Thymus (tissue), 11 donors: ENCODE measurements around the gene JARID2. TPM values are rescaled to one million over a fixed set of nuclear protein-coding genes. Genes with fewer than 3 reads are reported as not detected.

Source experiments
- DNase-seq, 9 donors: peaks; one replicate each; pipeline ENCODE4 v3.0.0-alpha.2; 2013; ENCODE audit warnings: low spot score in 9 of 9, low read depth in 6 of 9, missing footprints in 1 of 9
- H3K27ac ChIP-seq, 2 donors: one replicate each; pipeline ENCODE4 v1.5.1; 2013; ENCODE audit warnings: control low read depth in 1 of 2, low read depth in 1 of 2, low read length in 1 of 2, mild to moderate bottlenecking in 1 of 2, moderate library complexity in 1 of 2
- H3K27me3 ChIP-seq, 2 donors: one replicate each; pipeline ENCODE4 v1.5.1; 2013; ENCODE audit warnings: low read length in 1 of 2; ENCODE audit not compliant: control insufficient read depth in 2 of 2, insufficient read depth in 1 of 2
- H3K36me3 ChIP-seq, 2 donors: one replicate each; pipeline ENCODE4 v1.5.1; 2013; ENCODE audit warnings: low read length in 1 of 2, mild to moderate bottlenecking in 1 of 2, moderate library complexity in 1 of 2; ENCODE audit not compliant: control insufficient read depth in 2 of 2, insufficient read depth in 2 of 2
- H3K4me1 ChIP-seq, 2 donors: one replicate each; pipeline ENCODE4 v1.5.1; 2013; ENCODE audit warnings: low read length in 2 of 2; ENCODE audit not compliant: control insufficient read depth in 2 of 2, insufficient read depth in 2 of 2
- H3K4me3 ChIP-seq, 2 donors: one replicate each; pipeline ENCODE4 v1.5.1; 2013; ENCODE audit warnings: low read length in 2 of 2, control low read depth in 1 of 2, mild to moderate bottlenecking in 1 of 2
- H3K9me3 ChIP-seq, 2 donors: one replicate each; pipeline ENCODE4 v1.5.1; 2013; ENCODE audit warnings: low read length in 1 of 2, mild to moderate bottlenecking in 1 of 2; ENCODE audit not compliant: control insufficient read depth in 2 of 2, insufficient read depth in 1 of 2
- WGBS: extraction: QIAGEN DNeasy Blood & Tissue Kit; methylation state at CpG from one replicate; pipeline ENCODE4 v1.1.7; 2013; 5-methylcytosine and 5-hydroxymethylcytosine counted together
- polyA plus RNA-seq: library from polyadenylated mRNA; stranded (reverse); fragments of 200-250 nt; gene quantifications from one replicate; pipeline ENCODE4 v1.2.3, GENCODE V29; 2013
- total RNA-seq: library from RNA; stranded (reverse); fragments of 120-200 nt; gene quantifications from one replicate; pipeline ENCODE4 v1.2.4, GENCODE V29; 2013
- donor health status: healthy.

Gene JARID2
- total and polyA plus RNA-seq, 2 donors = 15.8 to 20.9 TPM

DNA sequence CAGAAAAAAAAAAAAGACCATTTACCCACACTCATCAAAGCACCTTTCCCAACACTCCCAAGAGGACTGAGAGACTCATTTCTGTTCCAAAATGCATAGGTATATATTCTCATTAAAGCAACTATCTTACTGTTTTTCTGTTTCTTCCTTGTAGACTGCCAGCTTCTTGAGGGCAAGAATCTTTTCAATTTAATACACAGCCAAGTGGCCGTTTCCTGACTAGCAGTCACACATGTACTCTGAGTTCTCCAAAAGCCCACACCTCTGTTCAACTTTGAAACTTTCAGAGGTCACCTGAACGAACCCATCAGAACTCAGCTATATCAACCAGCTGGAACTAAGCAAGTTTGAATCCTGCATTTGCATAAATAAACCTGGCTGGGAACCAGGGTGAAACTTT is 324.3 kb downstream of the JARID2 start:
- Histone ChIP-seq H3K27ac (no peak overlapping the region), H3K4me3 (no peak overlapping the region), H3K36me3 (no peaks in the 10 kb centered on the region), H3K4me1 (no peaks in the 10 kb centered on the region), H3K27me3 (no peaks in the 10 kb centered on the region), H3K9me3 (no peaks in the 10 kb centered on the region)
- 97% methylated on average over 2 of the region's 2 CpGs for WGBS
- DNase-seq = no peak
